PC-9 (cell line): Measurements from ENCODE around the gene SORCS2. TPM values are rescaled to one million over a fixed set of nuclear protein-coding genes. Genes with fewer than 3 reads are reported as not detected.

Experiments
- BruUV-seq: library from RNA; stranded (reverse); fragments of 400-500 nt; replicated peaks from 2 replicates; lab custom pipeline; 2021; lab: Mats Ljungman, UMichigan
- CTCF ChIA-PET: fragments of 300-600 bp; sonication (Branson Sonifier 250); formaldehyde crosslinking; loops from one replicate; lab custom pipeline; 2022; ENCODE audit warnings: antibody characterized with exemption; lab: Charles Lee
- POLR2A ChIA-PET: fragments of 300-600 bp; sonication (Branson Sonifier 250); formaldehyde crosslinking; loops from one replicate; lab custom pipeline; 2022; ENCODE audit warnings: antibody characterized with exemption; ENCODE audit not compliant: unreplicated experiment; lab: Charles Lee
- DNase-seq, 2 experiments: peaks; one replicate each; pipeline versions ENCODE4 v3.0.0 to v3.0.0-alpha.2; 2015 to 2022; ENCODE audit warnings: mixed read lengths in 1 of 2
- H2AFZ ChIP-seq: fragments of 200-600 bp; sonication (generic); 2 replicates; pipeline ENCODE4 v1.8.1; 2017; ENCODE audit warnings: antibody characterized with exemption
- H3F3A ChIP-seq: fragments of 200-600 bp; sonication (generic); 2 replicates; pipeline ENCODE4 v1.8.1; 2017; ENCODE audit warnings: antibody characterized with exemption, mild to moderate bottlenecking, low read depth; ENCODE audit not compliant: insufficient read depth
- H3K27ac ChIP-seq: fragments of 200-600 bp; sonication (generic); 2 replicates; pipeline ENCODE4 v1.6.1; 2016; ENCODE audit warnings: mixed run types
- H3K27me3 ChIP-seq: fragments of 200-600 bp; sonication (generic); 2 replicates; pipeline ENCODE4 v1.6.1; 2016; ENCODE audit warnings: low read depth, mixed run types; ENCODE audit not compliant: insufficient read depth
- H3K36me3 ChIP-seq: fragments of 200-600 bp; sonication (generic); 2 replicates; pipeline ENCODE4 v1.6.1; 2016; ENCODE audit warnings: low read depth, mixed run types
- H3K4me1 ChIP-seq: fragments of 200-600 bp; sonication (generic); replicated peaks from 2 replicates; pipeline ENCODE4 v1.6.1; 2016; ENCODE audit warnings: mixed run types; ENCODE audit not compliant: insufficient read depth
- H3K4me2 ChIP-seq: fragments of 200-600 bp; sonication (generic); 2 replicates; pipeline ENCODE4 v1.6.1; 2017; ENCODE audit warnings: mixed run types
- H3K4me3 ChIP-seq: fragments of 200-600 bp; sonication (generic); 2 replicates; pipeline ENCODE4 v1.6.1; 2016; ENCODE audit warnings: mixed run types
- H3K79me2 ChIP-seq: fragments of 200-600 bp; sonication (generic); 2 replicates; pipeline ENCODE4 v1.6.1; 2017; ENCODE audit warnings: low read depth, mixed run types
- H3K9me2 ChIP-seq: fragments of 200-600 bp; sonication (generic); 2 replicates; pipeline ENCODE4 v1.8.1; 2017; ENCODE audit warnings: mild to moderate bottlenecking; ENCODE audit not compliant: insufficient read depth
- H3K9me3 ChIP-seq: fragments of 200-600 bp; sonication (generic); 2 replicates; pipeline ENCODE4 v1.8.1; 2016; ENCODE audit warnings: low read depth; ENCODE audit not compliant: insufficient read depth
- H4K20me1 ChIP-seq: fragments of 200-600 bp; sonication (generic); 2 replicates; pipeline ENCODE4 v1.8.1; 2017; ENCODE audit not compliant: insufficient read depth
- EZH2 ChIP-seq: fragments of 200-600 bp; sonication (generic); IDR thresholded peaks from 2 replicates; pipeline ENCODE4 v1.8.0; 2017; ENCODE audit warnings: antibody characterized with exemption, low read depth
- intact Hi-C: fragments of 100-400 bp; cut with micrococcal nuclease; formaldehyde crosslinking; loops from one replicate; pipeline ENCODE4 v1.10.0; 2022; ENCODE audit not compliant: unreplicated experiment
- total RNA-seq: library from RNA; stranded (reverse); gene quantifications from 2 replicates; pipeline ENCODE4 v1.2.3, GENCODE V29; 2021
- TF ChIP-seq, protein P1 (sequence below): fragments of 200-600 bp; sonication (generic); conservative IDR thresholded peaks from 2 replicates; pipeline ENCODE4 v1.6.1; 2017; ENCODE audit warnings: mixed run types, antibody characterized with exemption, mild to moderate bottlenecking, moderate library complexity

Gene SORCS2
- total RNA-seq, 1 experiment from 2014 or later = 25.8 TPM

GRCh38 chr4:7614350-7614949 lies 422.1 kb downstream of the SORCS2 start:
- Histone ChIP-seq H3K4me1 (no peaks in the 10 kb centered on the region), H3K27ac (no peak overlapping the region), H3K4me2 (no peak overlapping the region), H2AFZ (no peak overlapping the region), H3K4me3 (no peak overlapping the region), H3K9me2 (no peaks in the 10 kb centered on the region), H3K27me3 (no peaks in the 10 kb centered on the region), H4K20me1 (no peaks in the 10 kb centered on the region), H3K79me2 (no peaks in the 10 kb centered on the region), H3F3A (no peaks in the 10 kb centered on the region), H3K36me3 (no peaks in the 10 kb centered on the region), H3K9me3 (no peaks in the 10 kb centered on the region)
- BruUV-seq = no TSS peak
- DNase-seq = no peak
- ChIA-PET CTCF (no interaction called here), POLR2A (no interaction called here)
- no peak for TF ChIP-seq EZH2
- TF ChIP-seq, protein P1, sequence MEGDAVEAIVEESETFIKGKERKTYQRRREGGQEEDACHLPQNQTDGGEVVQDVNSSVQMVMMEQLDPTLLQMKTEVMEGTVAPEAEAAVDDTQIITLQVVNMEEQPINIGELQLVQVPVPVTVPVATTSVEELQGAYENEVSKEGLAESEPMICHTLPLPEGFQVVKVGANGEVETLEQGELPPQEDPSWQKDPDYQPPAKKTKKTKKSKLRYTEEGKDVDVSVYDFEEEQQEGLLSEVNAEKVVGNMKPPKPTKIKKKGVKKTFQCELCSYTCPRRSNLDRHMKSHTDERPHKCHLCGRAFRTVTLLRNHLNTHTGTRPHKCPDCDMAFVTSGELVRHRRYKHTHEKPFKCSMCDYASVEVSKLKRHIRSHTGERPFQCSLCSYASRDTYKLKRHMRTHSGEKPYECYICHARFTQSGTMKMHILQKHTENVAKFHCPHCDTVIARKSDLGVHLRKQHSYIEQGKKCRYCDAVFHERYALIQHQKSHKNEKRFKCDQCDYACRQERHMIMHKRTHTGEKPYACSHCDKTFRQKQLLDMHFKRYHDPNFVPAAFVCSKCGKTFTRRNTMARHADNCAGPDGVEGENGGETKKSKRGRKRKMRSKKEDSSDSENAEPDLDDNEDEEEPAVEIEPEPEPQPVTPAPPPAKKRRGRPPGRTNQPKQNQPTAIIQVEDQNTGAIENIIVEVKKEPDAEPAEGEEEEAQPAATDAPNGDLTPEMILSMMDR = no peak
- intact Hi-C loops = no loop called here

GRCh38 chr4:7616193-7616592 lies 423.9 kb downstream of the SORCS2 start:
- Histone ChIP-seq H2AFZ (no peak overlapping the region), H3K9me3 (no peaks in the 10 kb centered on the region), H3K4me1 (no peaks in the 10 kb centered on the region), H3K4me3 (no peak overlapping the region), H3K79me2 (no peaks in the 10 kb centered on the region), H3K27ac (no peak overlapping the region), H3K9me2 (no peaks in the 10 kb centered on the region), H3F3A (no peaks in the 10 kb centered on the region), H3K4me2 (no peak overlapping the region), H3K27me3 (no peaks in the 10 kb centered on the region), H3K36me3 (no peaks in the 10 kb centered on the region), H4K20me1 (no peaks in the 10 kb centered on the region)
- ChIA-PET POLR2A (no interaction called here), CTCF (no interaction called here)
- intact Hi-C loops = no loop called here
- no peak for DNase-seq
- TF ChIP-seq, protein P1 = no peak
- no peak for TF ChIP-seq EZH2
- BruUV-seq = no TSS peak

DNA sequence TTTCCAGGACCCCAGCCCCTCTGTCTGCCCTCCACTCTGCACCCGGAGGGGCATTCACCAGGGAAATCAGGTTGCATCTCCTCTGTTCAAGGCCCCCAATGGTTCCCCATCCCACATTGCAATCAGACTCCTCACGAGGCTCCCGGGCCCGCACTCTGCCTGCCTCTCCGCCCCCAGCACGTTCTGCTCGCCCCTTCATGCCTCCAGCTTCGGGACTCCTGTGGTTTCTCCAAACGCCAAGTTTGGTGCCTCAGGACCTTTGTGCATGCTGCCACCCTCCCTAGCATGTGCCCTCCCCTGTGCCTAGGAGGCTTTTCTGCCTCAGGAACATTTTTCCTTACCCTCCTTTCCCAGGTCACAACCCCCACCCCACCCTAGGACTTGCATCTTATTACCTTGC lies 426.0 kb downstream of the SORCS2 start:
- POLR2A ChIA-PET = no interaction called here
- H3K9me2 ChIP-seq = no peaks in the 10 kb centered on the region

More for the DNA sequence above, 426.0 kb downstream of the SORCS2 start:
- Histone ChIP-seq H2AFZ (no peak overlapping the region), H3K27me3 (no peaks in the 10 kb centered on the region), H3K4me1 (no peaks in the 10 kb centered on the region), H3K27ac (no peak overlapping the region), H3K4me2 (no peak overlapping the region), H3K9me3 (no peaks in the 10 kb centered on the region), H3K4me3 (no peak overlapping the region), H3K36me3 (no peaks in the 10 kb centered on the region), H4K20me1 (no peaks in the 10 kb centered on the region), H3K79me2 (no peaks in the 10 kb centered on the region), H3F3A (no peaks in the 10 kb centered on the region)
- DNase-seq = no peak
- CTCF ChIA-PET = no interaction called here
- no TSS peak for BruUV-seq
- no peak for TF ChIP-seq EZH2
- TF ChIP-seq, protein P1 = no peak
- intact Hi-C loops = no loop called here
